ENCODE results near the gene COL20A1. TPM values are rescaled to one million over a fixed set of nuclear protein-coding genes. Genes with fewer than 3 reads are reported as not detected.

Gene COL20A1
- total and polyA plus RNA-seq, 8 donors = 0.53 to 2.4 TPM; not detected in 6

- Histone ChIP-seq H3K4me1 (no peaks in the 10 kb centered on the region), H3K36me3 (no peaks in the 10 kb centered on the region), H3K4me3 (no peak overlapping the region), H3K27ac (no peak overlapping the region), H3K27me3 (peaks cover 0 to 87% (median 27%) of the 10 kb centered on the region in 3 donors), H3K9me3 (no peaks in the 10 kb centered on the region)
- WGBS, 5 donors = 48 to 67% (median 55%) methylated on average over 8 to 10 of the region's 10 CpGs
- DNase-seq = no peak
- TF ChIP-seq POLR2AphosphoS5 (IDR thresholded peaks at IDR 0.05) (no peak), POLR2A (IDR thresholded peaks at IDR 0.05) (no peak), CTCF (IDR thresholded peaks at IDR 0.05) (no peak), EP300 (IDR thresholded peaks at IDR 0.05) (no peak)
- intact Hi-C loops (cut with DNase I; ENCODE audit: low total_unique reads) = no loop called here
Observed at GRCh38 chr20:63320616-63321147, 27.7 kb downstream of the COL20A1 start.

GRCh38 chr20:63321148-63321831, 28.3 kb downstream of the COL20A1 start:
- WGBS, 5 donors = 42 to 61% (median 56%) methylated on average over 17 to 20 of the region's 20 CpGs
- Histone ChIP-seq H3K4me1 (no peaks in the 10 kb centered on the region), H3K9me3 (no peaks in the 10 kb centered on the region), H3K4me3 (no peak overlapping the region), H3K27me3 (peaks cover 0 to 87% (median 27%) of the 10 kb centered on the region in 3 donors), H3K27ac (no peak overlapping the region), H3K36me3 (no peaks in the 10 kb centered on the region)
- TF ChIP-seq EP300 (IDR thresholded peaks at IDR 0.05) (no peak), POLR2AphosphoS5 (IDR thresholded peaks at IDR 0.05) (no peak), CTCF (IDR thresholded peaks at IDR 0.05) (no peak), POLR2A (IDR thresholded peaks at IDR 0.05) (no peak)
- peak in 1 of 2 donors; percentile 77 for DNase-seq
- intact Hi-C loops (cut with DNase I; ENCODE audit: low total_unique reads) = no loop called here

GRCh38 chr20:63322146-63322932, 29.4 kb downstream of the COL20A1 start:
- no peak for TF ChIP-seq EP300 (IDR thresholded peaks at IDR 0.05)
- TF ChIP-seq POLR2A (IDR thresholded peaks at IDR 0.05) = no peak
- no peak for TF ChIP-seq CTCF (IDR thresholded peaks at IDR 0.05)
- TF ChIP-seq POLR2AphosphoS5 (IDR thresholded peaks at IDR 0.05) = no peak
- H3K9me3 ChIP-seq = peaks cover 0 to 6% (median 0%) of the 10 kb centered on the region in 4 donors
- no peaks in the 10 kb centered on the region for H3K36me3 ChIP-seq
- intact Hi-C loops (cut with DNase I; ENCODE audit: low total_unique reads) = no loop called here
- H3K4me1 ChIP-seq = no peaks in the 10 kb centered on the region
- H3K4me3 ChIP-seq = no peak overlapping the region
- DNase-seq = no peak
- peaks cover 0 to 86% (median 27%) of the 10 kb centered on the region in 3 donors for H3K27me3 ChIP-seq
- WGBS, 5 donors = 44 to 67% (median 51%) methylated on average over 30 to 34 of the region's 34 CpGs
- no peak overlapping the region for H3K27ac ChIP-seq

- WGBS, 5 donors = 33 to 36% (median 34%) methylated on average over 15 of the region's 15 CpGs
- no peak for TF ChIP-seq POLR2A (IDR thresholded peaks at IDR 0.05)
- no peak for TF ChIP-seq EP300 (IDR thresholded peaks at IDR 0.05)
- TF ChIP-seq CTCF (IDR thresholded peaks at IDR 0.05) = no peak
- no peak for TF ChIP-seq POLR2AphosphoS5 (IDR thresholded peaks at IDR 0.05)
- H3K27me3 ChIP-seq = peaks cover 0 to 85% (median 25%) of the 10 kb centered on the region in 3 donors
- intact Hi-C loops (cut with DNase I; ENCODE audit: low total_unique reads) = no loop called here
- DNase-seq = no peak
- no peaks in the 10 kb centered on the region for H3K36me3 ChIP-seq
- H3K4me3 ChIP-seq = no peak overlapping the region
- H3K9me3 ChIP-seq = peaks cover 0 to 6% (median 0%) of the 10 kb centered on the region in 4 donors
- H3K4me1 ChIP-seq = no peaks in the 10 kb centered on the region
- H3K27ac ChIP-seq = no peak overlapping the region
Observed at GRCh38 chr20:63322933-63323273, 29.9 kb downstream of the COL20A1 start.

Measured in stomach (tissue), 9 donors.